ENCODE results near the gene SCN2B. TPM values are rescaled to one million over a fixed set of nuclear protein-coding genes. Genes with fewer than 3 reads are reported as not detected.

The SCN2B gene
- total RNA-seq, 2 donors from 2014 or later, result 0.05 TPM; not detected in 1

DNA sequence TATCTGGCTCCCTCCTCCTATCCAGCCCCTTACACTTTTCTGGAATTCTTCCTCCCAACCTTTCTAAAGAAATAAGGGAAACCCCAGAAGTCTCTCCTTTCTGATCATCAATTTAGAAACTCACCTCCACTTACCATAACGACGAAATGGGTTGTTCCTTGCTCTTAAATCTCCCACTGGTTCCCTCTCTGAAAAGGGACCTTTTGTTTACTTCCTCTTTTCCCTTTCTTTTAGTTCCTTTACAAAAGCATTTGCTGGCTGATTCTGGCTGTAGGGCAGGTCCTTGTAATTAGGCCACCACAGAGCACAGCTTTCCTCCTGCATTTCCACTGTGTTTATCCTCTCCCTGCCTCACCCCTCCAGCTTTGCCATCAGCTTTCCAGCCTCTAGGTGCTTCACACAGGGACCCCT lies 36.3 kb upstream of the SCN2B start:
- H3K27ac Mint-ChIP-seq, result peak overlapping the region in 1 of 2 donors; percentile 58
- H3K36me3 Mint-ChIP-seq, result peaks cover 56 to 65% of the 10 kb centered on the region in 2 donors
- H3K9me3 Mint-ChIP-seq, result no peaks in the 10 kb centered on the region
- ATAC-seq (no peak), DNase-seq (ENCODE audit: low spot score in 2 of 2) (no peak)

DNA sequence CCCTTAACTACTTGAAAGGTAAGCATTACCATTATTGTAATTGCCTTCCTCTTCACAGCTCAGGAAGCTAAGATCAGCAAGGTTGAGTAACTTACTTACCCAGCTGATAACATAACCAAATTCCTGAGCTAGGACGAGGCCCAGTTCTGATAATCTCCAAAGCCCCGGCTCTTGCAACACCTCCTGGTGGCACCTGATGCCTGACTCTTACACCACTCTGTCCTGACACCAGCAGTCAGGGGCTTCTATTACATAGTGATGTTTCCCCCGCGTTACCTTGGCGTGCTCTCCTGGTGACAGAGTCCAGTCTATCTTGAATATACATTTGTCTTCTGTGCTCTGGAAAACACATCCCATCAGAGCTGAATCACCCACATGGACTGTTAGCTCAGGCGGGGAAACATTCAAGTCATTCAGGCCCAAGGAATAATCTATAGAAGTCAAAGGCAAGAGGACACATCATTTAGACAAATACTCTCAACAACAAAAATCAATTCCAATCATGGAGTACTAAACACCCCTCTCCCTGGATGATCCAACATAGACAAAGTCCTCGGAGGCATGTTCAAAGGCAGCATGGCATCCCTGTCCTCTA lies 35.8 kb upstream of the SCN2B start:
- peaks cover 56 to 69% of the 10 kb centered on the region in 2 donors for H3K36me3 Mint-ChIP-seq
- ATAC-seq (no peak), DNase-seq (ENCODE audit: low spot score in 2 of 2) (no peak)
- peak overlapping the region in 1 of 2 donors; percentile 58 for H3K27ac Mint-ChIP-seq
- H3K9me3 Mint-ChIP-seq, result no peaks in the 10 kb centered on the region

DNA sequence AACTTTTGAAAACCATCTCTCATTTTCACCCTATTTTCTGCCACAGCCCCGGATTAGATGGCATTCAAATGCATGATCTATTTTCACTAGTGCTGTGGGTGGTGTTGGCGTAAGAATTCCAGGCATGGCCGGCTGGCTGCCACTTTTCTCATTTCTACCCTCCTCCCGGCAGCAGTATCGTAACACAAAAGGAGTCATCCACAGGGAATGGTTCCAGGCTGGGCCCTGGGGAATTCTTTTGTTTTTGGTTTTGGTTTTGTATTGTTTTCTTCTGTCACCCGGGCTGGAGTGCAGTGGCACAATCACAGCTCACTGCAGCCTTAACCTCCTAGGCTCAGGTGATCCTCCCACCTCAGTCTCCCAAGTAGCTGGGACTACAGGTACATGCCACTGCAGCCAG lies 34.6 kb upstream of the SCN2B start:
- Mint-ChIP-seq H3K36me3 (peaks cover 56 to 82% of the 10 kb centered on the region in 2 donors), H3K9me3 (peaks cover 0 to 3% of the 10 kb centered on the region in 2 donors), H3K27ac (peak overlapping the region in 1 of 2 donors; percentile 11)
- DNase-seq (ENCODE audit: low spot score in 2 of 2) (no peak), ATAC-seq (no peak)

DNA sequence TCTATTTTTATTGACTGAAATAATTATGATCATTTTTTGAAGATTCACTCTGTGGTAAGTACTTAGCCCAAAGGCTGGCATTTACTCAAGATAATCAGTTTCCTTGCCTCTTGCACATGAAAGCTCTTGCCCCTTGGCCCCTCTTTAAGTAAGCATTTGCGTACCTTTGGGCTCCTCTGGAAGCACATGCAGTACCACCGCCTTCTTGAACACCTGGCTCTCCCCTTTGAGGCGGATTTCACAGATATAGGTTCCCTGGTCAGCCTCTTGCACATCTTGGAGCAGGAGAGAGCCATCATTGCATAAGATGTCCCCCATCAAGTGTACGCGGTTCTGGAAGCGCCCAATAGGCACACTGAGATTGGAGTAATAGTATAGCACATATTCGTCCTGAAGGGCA lies 33.9 kb upstream of the SCN2B start:
- H3K27ac Mint-ChIP-seq, result peak overlapping the region; percentile 11 to 85
- H3K36me3 Mint-ChIP-seq, result peaks cover 56 to 87% of the 10 kb centered on the region in 2 donors
- peaks cover 0 to 4% of the 10 kb centered on the region in 2 donors for H3K9me3 Mint-ChIP-seq

GRCh38 chr11:118209033-118209432 lies 32.6 kb upstream of the SCN2B start:
- H3K9me3 Mint-ChIP-seq, result peaks cover 0 to 4% of the 10 kb centered on the region in 2 donors
- peaks cover 50 to 77% of the 10 kb centered on the region in 2 donors for H3K36me3 Mint-ChIP-seq
- DNase-seq (ENCODE audit: low spot score in 2 of 2) (no peak), ATAC-seq (peak in 1 of 2 donors; percentile 78)
- peak overlapping the region in 1 of 2 donors; percentile 80 for H3K27ac Mint-ChIP-seq

More for the DNA sequence above, 33.9 kb upstream of the SCN2B start:
- no peak for ATAC-seq
- no peak for DNase-seq (ENCODE audit: low spot score in 2 of 2)

GRCh38 chr11:118207079-118207478 lies 30.6 kb upstream of the SCN2B start:
- peak; percentile 62 to 77 for ATAC-seq
- Mint-ChIP-seq H3K36me3 (peaks cover 30 to 58% of the 10 kb centered on the region in 2 donors), H3K27ac (peak overlapping the region in 1 of 2 donors; percentile 96)

DNA sequence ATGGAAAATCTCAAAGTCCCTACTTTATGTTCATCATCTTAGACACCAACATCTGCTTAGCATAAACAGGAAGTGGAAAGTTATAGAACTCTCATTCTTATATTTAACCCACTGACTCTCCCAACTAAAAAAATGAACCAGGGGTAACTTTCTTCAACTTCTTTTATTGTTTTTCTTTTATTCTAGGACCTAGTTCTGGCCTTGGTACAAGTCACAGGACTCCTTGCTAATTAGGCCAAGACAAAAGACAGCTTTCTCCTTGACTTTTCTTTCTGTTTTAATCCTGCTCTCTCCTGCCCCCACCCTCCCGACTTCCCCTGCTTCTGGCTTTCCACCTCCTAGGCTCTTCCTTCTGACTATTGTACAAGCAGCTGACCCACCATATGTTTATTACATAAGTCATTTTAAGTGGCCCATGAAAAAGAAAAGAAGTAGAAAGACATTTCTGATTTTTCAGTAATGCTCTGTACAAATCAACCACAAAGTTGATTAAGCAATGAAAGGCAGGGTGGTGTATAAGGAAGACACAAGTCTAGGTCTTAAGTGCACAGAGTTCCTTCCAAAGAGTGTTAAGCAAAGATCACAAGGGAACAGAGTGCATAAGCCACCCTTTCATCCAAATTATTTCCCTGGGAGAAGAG lies 30.1 kb upstream of the SCN2B start:
- DNase-seq (ENCODE audit: low spot score in 2 of 2) (no peak), ATAC-seq (no peak)
- peaks cover 0 to 4% of the 10 kb centered on the region in 2 donors for H3K9me3 Mint-ChIP-seq
- peaks cover 24 to 52% of the 10 kb centered on the region in 2 donors for H3K36me3 Mint-ChIP-seq
- H3K27ac Mint-ChIP-seq, result peak overlapping the region in 1 of 2 donors; percentile 96

More at GRCh38 chr11:118207079-118207478, 30.6 kb upstream of the SCN2B start:
- H3K9me3 Mint-ChIP-seq, result peaks cover 0 to 4% of the 10 kb centered on the region in 2 donors
- no peak for DNase-seq (ENCODE audit: low spot score in 2 of 2)

GRCh38 chr11:118205606-118206378 lies 29.4 kb upstream of the SCN2B start:
- Mint-ChIP-seq H3K27ac (peak overlapping the region in 1 of 2 donors; percentile 96), H3K9me3 (peaks cover 0 to 4% of the 10 kb centered on the region in 2 donors), H3K36me3 (peaks cover 17 to 45% of the 10 kb centered on the region in 2 donors)
- no peak for ATAC-seq
- DNase-seq (ENCODE audit: low spot score in 2 of 2), result no peak

- peak; percentile 50 to 56 for ATAC-seq
- H3K27ac Mint-ChIP-seq, result no peak overlapping the region
Measured at GRCh38 chr11:118202599-118203422, 26.4 kb upstream of the SCN2B start.

GRCh38 chr11:118201966-118202365 lies 25.5 kb upstream of the SCN2B start:
- DNase-seq (ENCODE audit: low spot score in 2 of 2) (no peak), ATAC-seq (no peak)
- peaks cover 13 to 34% of the 10 kb centered on the region in 2 donors for H3K36me3 Mint-ChIP-seq

More at GRCh38 chr11:118202599-118203422, 26.4 kb upstream of the SCN2B start:
- Mint-ChIP-seq H3K36me3 (peaks cover 10 to 39% of the 10 kb centered on the region in 2 donors), H3K9me3 (peaks cover 0 to 4% of the 10 kb centered on the region in 2 donors)
- DNase-seq (ENCODE audit: low spot score in 2 of 2), result peak in 1 of 2 donors; percentile 70

DNA sequence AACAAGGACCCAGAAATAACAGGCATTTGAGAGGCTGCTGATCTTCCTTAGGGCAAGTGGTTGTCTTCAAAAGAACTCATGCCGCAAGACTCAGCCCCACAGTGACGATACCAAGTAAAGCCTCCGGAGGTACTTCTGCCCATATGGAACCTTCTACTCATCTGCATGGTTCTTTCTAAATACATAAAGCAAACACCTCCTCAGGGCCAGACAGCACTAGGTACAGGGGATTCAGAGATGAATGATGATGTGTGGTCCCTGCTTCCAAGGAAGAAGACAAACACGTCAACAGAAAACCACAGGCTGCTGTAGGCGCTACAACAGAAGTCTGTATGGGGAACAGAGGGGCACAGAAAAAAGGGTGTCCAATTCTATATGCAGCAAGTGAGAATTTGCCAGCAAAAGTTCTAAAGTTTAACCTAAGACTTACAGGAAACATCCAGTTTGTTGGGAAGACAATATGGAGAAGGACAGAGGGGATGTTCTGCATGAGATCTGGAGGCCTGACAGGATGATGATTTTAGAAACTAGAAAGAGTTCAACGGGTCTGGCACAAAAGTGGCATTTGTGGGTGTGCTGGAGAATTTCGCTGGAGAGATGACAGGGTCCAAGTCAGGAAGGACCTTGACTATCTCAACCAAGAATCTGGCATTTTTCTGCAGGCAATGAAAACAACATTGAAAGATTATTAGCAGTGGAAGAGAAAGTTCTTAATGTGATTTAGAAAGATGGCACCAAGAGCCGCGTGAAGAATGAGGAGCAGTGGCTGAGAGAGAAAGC lies 24.7 kb upstream of the SCN2B start:
- ATAC-seq, result peak; percentile 73 to 85
- H3K36me3 Mint-ChIP-seq, result peaks cover 21 to 32% of the 10 kb centered on the region in 2 donors
- DNase-seq (ENCODE audit: low spot score in 2 of 2), result no peak
- no peak overlapping the region for H3K27ac Mint-ChIP-seq
- peaks cover 0 to 1% of the 10 kb centered on the region in 2 donors for H3K9me3 Mint-ChIP-seq

More at GRCh38 chr11:118201966-118202365, 25.5 kb upstream of the SCN2B start:
- peaks cover 0 to 4% of the 10 kb centered on the region in 2 donors for H3K9me3 Mint-ChIP-seq
- H3K27ac Mint-ChIP-seq, result no peak overlapping the region

DNA sequence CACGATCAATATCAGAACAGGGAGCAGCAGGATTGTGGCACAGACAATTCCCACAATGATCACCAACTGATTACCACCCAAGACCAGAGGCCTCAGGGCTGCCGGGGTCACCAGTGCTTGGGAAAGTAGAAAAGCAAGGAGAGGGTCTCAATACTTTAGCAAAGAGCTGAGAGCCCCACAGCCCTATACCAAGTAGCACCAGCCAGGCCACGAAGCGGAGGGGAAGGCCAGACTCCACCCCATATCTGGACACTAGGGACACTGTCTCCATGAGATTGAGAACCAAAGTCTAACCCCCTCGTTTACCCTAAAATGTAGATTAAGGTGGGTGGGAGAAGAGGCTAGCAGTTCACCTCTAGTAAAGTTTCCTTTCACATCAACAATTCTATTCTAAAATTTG lies 24.1 kb upstream of the SCN2B start:
- DNase-seq (ENCODE audit: low spot score in 2 of 2), result no peak
- peaks cover 21 to 26% of the 10 kb centered on the region in 2 donors for H3K36me3 Mint-ChIP-seq
- no peaks in the 10 kb centered on the region for H3K9me3 Mint-ChIP-seq
- no peak overlapping the region for H3K27ac Mint-ChIP-seq
- ATAC-seq, result no peak

DNA sequence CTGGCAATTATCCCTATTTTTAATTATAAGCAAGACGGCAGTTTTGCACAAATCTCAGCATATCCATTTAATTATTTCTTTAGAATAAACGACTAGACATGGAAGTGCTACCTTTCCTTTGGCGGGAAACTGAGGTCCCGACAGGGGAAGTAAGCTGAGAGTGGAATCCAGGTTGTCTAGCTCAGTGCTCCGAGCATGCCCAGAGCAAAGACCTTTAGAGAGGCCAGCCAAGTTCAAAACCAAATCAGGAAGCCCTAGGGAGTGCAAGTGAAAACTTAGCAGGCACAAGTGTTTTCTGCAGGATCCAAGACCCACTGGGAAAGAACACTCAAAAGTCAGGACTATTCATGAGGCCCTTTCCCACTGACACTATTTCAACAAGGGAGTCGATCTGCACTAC lies 22.7 kb upstream of the SCN2B start:
- ATAC-seq (no peak), DNase-seq (ENCODE audit: low spot score in 2 of 2) (no peak)
- no peak overlapping the region for H3K27ac Mint-ChIP-seq
- peaks cover 30 to 35% of the 10 kb centered on the region in 2 donors for H3K36me3 Mint-ChIP-seq
- no peaks in the 10 kb centered on the region for H3K9me3 Mint-ChIP-seq

DNA sequence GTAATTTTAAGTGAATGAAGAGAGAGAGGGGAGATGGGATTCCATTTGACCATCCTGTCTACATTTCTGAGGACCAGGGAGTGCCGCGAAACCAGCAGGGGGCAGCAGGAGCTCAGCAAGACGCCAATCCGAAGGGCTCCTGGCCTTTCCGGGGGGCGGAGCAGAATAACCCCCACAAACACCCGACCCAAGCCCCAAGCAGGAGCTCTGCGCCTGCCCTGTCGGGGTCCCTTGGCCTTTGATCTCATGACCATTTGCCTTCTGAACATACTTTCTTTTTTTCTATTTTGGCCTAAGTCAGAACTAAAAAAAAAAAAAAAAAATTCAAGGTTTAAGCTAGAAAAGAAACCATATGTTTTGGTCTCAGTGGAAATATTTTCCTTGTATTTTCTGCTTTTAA lies 21.9 kb upstream of the SCN2B start:
- no peaks in the 10 kb centered on the region for H3K9me3 Mint-ChIP-seq

DNA sequence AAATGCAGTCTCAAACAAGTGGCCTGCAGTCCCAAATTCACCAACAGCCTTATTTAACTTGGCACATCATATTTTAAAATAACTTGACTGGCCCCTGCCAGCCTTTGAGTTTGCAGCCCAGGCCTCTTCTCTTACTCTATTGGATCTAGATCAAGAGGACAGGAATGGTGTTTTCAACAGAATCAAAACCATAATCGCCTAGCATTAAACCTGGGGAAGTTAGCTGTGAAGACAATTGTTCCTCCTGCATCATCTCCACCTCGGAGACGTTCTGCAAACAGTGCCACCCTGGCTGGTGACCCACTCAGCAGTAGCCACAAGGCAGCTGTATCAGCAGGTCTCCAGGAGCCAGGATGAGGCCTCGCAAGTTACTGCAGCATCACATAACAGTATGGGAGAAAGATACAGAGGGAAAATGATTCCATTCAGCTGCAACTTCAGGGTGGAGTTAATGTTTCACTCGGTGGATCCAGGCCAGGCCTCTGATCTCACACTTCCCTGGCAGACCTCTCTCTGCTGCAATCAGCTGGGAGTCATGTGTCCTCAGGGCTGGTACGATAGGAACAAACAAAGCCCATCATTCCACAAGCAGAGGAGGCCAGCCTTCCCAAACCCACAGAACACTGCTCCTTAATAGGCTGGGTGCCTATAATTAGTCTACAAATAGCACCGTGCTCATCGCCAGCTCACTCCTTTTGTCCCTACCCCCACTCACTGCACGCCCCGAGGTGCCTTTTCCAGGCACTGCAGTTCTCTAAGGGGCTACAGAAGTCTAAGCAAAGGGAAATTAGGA lies 18.6 kb upstream of the SCN2B start:
- Mint-ChIP-seq H3K9me3 (peaks cover 0 to 7% of the 10 kb centered on the region in 2 donors), H3K27ac (peak overlapping the region in 1 of 2 donors; percentile 34), H3K36me3 (peaks cover 49 to 64% of the 10 kb centered on the region in 2 donors)
- DNase-seq (ENCODE audit: low spot score in 2 of 2) (no peak), ATAC-seq (no peak)

More for the DNA sequence above, 21.9 kb upstream of the SCN2B start:
- DNase-seq (ENCODE audit: low spot score in 2 of 2) (peak; percentile 76 to 84), ATAC-seq (peak; percentile 49 to 71)
- Mint-ChIP-seq H3K36me3 (peaks cover 37 to 43% of the 10 kb centered on the region in 2 donors), H3K27ac (peak overlapping the region in 1 of 2 donors; percentile 96)
